Adrenal gland (tissue), 5 donors: ENCODE results near the gene POF1B.

Experiments
- CTCF ChIP-seq, 6 experiments: fragments of 450-650 bp in 4 of 6; fragments of 200-600 bp in 2 of 6; sonication (generic) in 1 of 6; IDR thresholded peaks; 1 replicate in 5 of 6; 2 replicates in 1 of 6; pipeline versions ENCODE4 v1.5.1 to v1.8.0; 2016 to 2021; ENCODE audit warnings: antibody characterized with exemption in 6 of 6, mild to moderate bottlenecking in 2 of 6, moderate library complexity in 1 of 6
- POLR2A ChIP-seq, 2 donors: fragments of 450-650 bp; IDR thresholded peaks; one replicate each; pipeline ENCODE4 v1.6.1; 2017; ENCODE audit warnings: antibody characterized with exemption in 2 of 2, mild to moderate bottlenecking in 2 of 2, moderate library complexity in 1 of 2
- donor health status: DM: no; HTN: no; CAD: no.

- TF ChIP-seq POLR2A (IDR thresholded peaks at IDR 0.05) (no peak), CTCF (IDR thresholded peaks at IDR 0.05) (no peak)
Measured at GRCh38 chrX:85309717-85310116, 69.7 kb downstream of the POF1B start.
